ENCODE results near the gene CDH13. TPM values are rescaled to one million over a fixed set of nuclear protein-coding genes. Genes with fewer than 3 reads are reported as not detected.

Gene CDH13
- total and polyA plus RNA-seq, 9 of the 15 experiments (the other 6 are each of a cell fraction or from before 2014, with no cell fraction given) = 0.03 TPM; not detected in 8

DNA sequence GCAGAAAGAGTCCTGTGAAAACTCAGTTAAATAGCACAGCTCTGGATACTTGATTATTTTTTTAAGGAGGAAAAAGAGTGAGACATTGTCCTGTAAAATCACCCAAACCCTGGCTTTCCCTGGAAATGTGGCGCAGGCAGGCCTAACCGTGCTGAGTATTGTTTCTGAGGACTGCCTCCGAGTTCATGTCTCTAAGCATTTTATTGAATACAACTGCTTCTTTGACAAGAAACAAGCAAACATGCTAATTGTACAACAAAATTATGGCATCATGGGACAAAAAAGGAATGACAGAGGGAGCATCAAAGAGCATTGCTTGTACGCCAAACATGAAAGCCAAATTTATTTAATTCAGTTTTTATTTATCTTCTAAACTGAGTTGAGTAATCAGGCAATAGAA is 1116.5 kb downstream of the CDH13 start:
- TF ChIP-seq CBX2 (IDR thresholded peaks at IDR 0.05; ENCODE audit: insufficient read depth, low read length, poor library complexity, severe bottlenecking) (no peak), L3MBTL2 (IDR thresholded peaks at IDR 0.05) (no peak), MEIS2 (IDR thresholded peaks at IDR 0.05; ENCODE audit: partially characterized antibody) (no peak), HSF4 (CRISPR knock-in tag; IDR thresholded peaks at IDR 0.05; ENCODE audit: borderline replicate concordance) (no peak), IRF2 (CRISPR knock-in tag; IDR thresholded peaks at IDR 0.05) (no peak), ZNF12 (CRISPR knock-in tag; IDR thresholded peaks at IDR 0.05) (no peak), ZNF75A (CRISPR knock-in tag; IDR thresholded peaks at IDR 0.05) (no peak)
- TF ChIP-seq, protein P1, sequence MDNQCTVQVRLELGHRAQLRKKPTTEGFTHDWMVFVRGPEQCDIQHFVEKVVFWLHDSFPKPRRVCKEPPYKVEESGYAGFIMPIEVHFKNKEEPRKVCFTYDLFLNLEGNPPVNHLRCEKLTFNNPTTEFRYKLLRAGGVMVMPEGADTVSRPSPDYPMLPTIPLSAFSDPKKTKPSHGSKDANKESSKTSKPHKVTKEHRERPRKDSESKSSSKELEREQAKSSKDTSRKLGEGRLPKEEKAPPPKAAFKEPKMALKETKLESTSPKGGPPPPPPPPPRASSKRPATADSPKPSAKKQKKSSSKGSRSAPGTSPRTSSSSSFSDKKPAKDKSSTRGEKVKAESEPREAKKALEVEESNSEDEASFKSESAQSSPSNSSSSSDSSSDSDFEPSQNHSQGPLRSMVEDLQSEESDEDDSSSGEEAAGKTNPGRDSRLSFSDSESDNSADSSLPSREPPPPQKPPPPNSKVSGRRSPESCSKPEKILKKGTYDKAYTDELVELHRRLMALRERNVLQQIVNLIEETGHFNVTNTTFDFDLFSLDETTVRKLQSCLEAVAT (IDR thresholded peaks at IDR 0.05) = no peak
- TF ChIP-seq, protein P2, sequence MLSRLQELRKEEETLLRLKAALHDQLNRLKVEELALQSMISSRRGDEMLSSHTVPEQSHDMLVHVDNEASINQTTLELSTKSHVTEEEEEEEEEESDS (CRISPR knock-in tag; IDR thresholded peaks at IDR 0.05) = no peak
- Histone ChIP-seq H2AFZ (ENCODE audit: low read depth, low read length) (no peak overlapping the region), H3K9me3 (replicated peaks; ENCODE audit: control insufficient read depth, insufficient read depth, low read depth, low read length) (no peaks in the 10 kb centered on the region), H3K27ac (ENCODE audit: extremely low read depth, low read depth, low read length) (no peak overlapping the region), H3K4me3 (no peak overlapping the region), H3K79me2 (ENCODE audit: control insufficient read depth, insufficient read depth, low read length) (no peaks in the 10 kb centered on the region), H3K9me1 (ENCODE audit: control insufficient read depth, insufficient read depth, low read length) (no peaks in the 10 kb centered on the region), H3K36me3 (ENCODE audit: control insufficient read depth, insufficient read depth, low read length) (no peaks in the 10 kb centered on the region), H3K27me3 (ENCODE audit: control insufficient read depth in 2 of 2, insufficient read depth in 2 of 2, low read length in 2 of 2) (peaks cover 5 to 32% of the 10 kb centered on the region in 2 experiments; a peak in 3 of 5 replicates), H3K9ac (ENCODE audit: insufficient read depth in 1 of 2, low read depth in 2 of 2, low read length in 2 of 2) (no peak overlapping the region), H4K20me1 (replicated peaks; ENCODE audit: control insufficient read depth, insufficient read depth, low read length) (no peaks in the 10 kb centered on the region; the same call in 1 of the 2 replicates), H3K4me1 (replicated peaks in 1 of 2; ENCODE audit: control insufficient read depth in 2 of 2, insufficient read depth in 2 of 2, low read length in 2 of 2) (no peaks in the 10 kb centered on the region), H3K4me2 (ENCODE audit: insufficient read depth, low read length) (no peak overlapping the region)
- POLR2A ChIA-PET = no interaction called here
- CTCF ChIA-PET (ENCODE audit: low intra/inter-chr PET ratio) = no interaction called here
- no peak for DNase-seq (ENCODE audit: extremely low read depth in 1 of 4, low spot score in 3 of 4)
- FAIRE-seq = no peak
- no peak for ATAC-seq
- BruUV-seq (replicated peaks) = no TSS peak
- in situ Hi-C loops (cut with MboI) = no loop called here
- intact Hi-C loops (cut with micrococcal nuclease) = no loop called here
- 2% methylated on average over 4 of the region's 4 CpGs for WGBS (ENCODE audit: insufficient coverage, low coverage, missing lambda C conversion rate)

All from K562 (cell line).